Neural cell (in vitro differentiated cells): ENCODE data around the gene ACSM6. TPM values are rescaled to one million over a fixed set of nuclear protein-coding genes. Genes with fewer than 3 reads are reported as not detected.

Experiments
- H2AFZ ChIP-seq: fragments of 200-600, 300-800 bp; sonication (generic), shearing (Covaris generic); 2 replicates; pipeline ENCODE4 v1.6.0; 2014; ENCODE audit warnings: low read depth, mild to moderate bottlenecking, antibody characterized with exemption, low read length, moderate library complexity
- H3F3A ChIP-seq: fragments of 200-600 bp; shearing (Covaris generic); 2 replicates; pipeline ENCODE4 v1.6.1; 2016; ENCODE audit warnings: mild to moderate bottlenecking, moderate library complexity, mixed read lengths, antibody characterized with exemption, low read length; ENCODE audit not compliant: insufficient read depth, poor library complexity, severe bottlenecking
- H3K27ac ChIP-seq: fragments of 200-600, 300-800 bp; sonication (generic), shearing (Covaris generic); 2 replicates; pipeline ENCODE4 v1.5.1; 2014; ENCODE audit warnings: mild to moderate bottlenecking, low read length, moderate library complexity
- H3K27me3 ChIP-seq: fragments of 300-800, 200-600 bp; sonication (generic), shearing (Covaris generic); 2 replicates; pipeline ENCODE4 v1.6.0; 2014; ENCODE audit warnings: mild to moderate bottlenecking, low read depth, low read length, moderate library complexity; ENCODE audit not compliant: insufficient read depth
- H3K36me3 ChIP-seq: fragments of 300-800, 200-600 bp; sonication (generic), shearing (Covaris generic); 2 replicates; pipeline ENCODE4 v1.5.1; 2014; ENCODE audit warnings: mild to moderate bottlenecking, antibody characterized with exemption, low read length, moderate library complexity; ENCODE audit not compliant: insufficient read depth
- H3K4me2 ChIP-seq: fragments of 300-800, 200-600 bp; sonication (generic), shearing (Covaris generic); 2 replicates; pipeline ENCODE4 v1.6.0; 2014; ENCODE audit warnings: mild to moderate bottlenecking, low read length
- H3K4me3 ChIP-seq: fragments of 300-800, 200-600 bp; sonication (generic), shearing (Covaris generic); 2 replicates; pipeline ENCODE4 v1.5.1; 2014; ENCODE audit warnings: mild to moderate bottlenecking, low read length, moderate library complexity
- H3K79me2 ChIP-seq: fragments of 200-600 bp; shearing (Covaris generic); replicated peaks from 2 replicates; pipeline ENCODE4 v1.6.0; 2014; ENCODE audit warnings: mild to moderate bottlenecking, low read length, moderate library complexity; ENCODE audit not compliant: insufficient read depth
- H3K9ac ChIP-seq: fragments of 300-800, 200-600 bp; sonication (generic), shearing (Covaris generic); 2 replicates; pipeline ENCODE4 v1.6.1; 2016; ENCODE audit warnings: mild to moderate bottlenecking, low read length, mixed read lengths
- H3K9me2 ChIP-seq: fragments of 200-600 bp; shearing (Covaris generic); 2 replicates; pipeline ENCODE4 v1.6.1; 2016; ENCODE audit warnings: mild to moderate bottlenecking, low read length, mixed read lengths; ENCODE audit not compliant: insufficient read depth
- H3K9me3 ChIP-seq: fragments of 200-600, 300-800 bp; sonication (generic), shearing (Covaris generic); 2 replicates; pipeline ENCODE4 v1.6.1; 2016; ENCODE audit warnings: mild to moderate bottlenecking, mixed run types, low read length, moderate library complexity, mixed read lengths
- H4K20me1 ChIP-seq: fragments of 200-600 bp; shearing (Covaris generic); 2 replicates; pipeline ENCODE4 v1.6.1; 2016; ENCODE audit warnings: mild to moderate bottlenecking, mixed run types; ENCODE audit not compliant: insufficient read depth
- CTCF ChIP-seq: fragments of 450-650 bp; IDR thresholded peaks from 2 replicates; pipeline ENCODE4 v1.5.1; 2014; ENCODE audit warnings: antibody characterized with exemption, mild to moderate bottlenecking, moderate library complexity; ENCODE audit not compliant: poor library complexity, severe bottlenecking
- EP300 ChIP-seq: fragments of 450-650 bp; conservative IDR thresholded peaks from 2 replicates; pipeline ENCODE4 v1.6.1; 2014; ENCODE audit warnings: antibody characterized with exemption, mild to moderate bottlenecking, moderate library complexity; ENCODE audit not compliant: poor library complexity, severe bottlenecking
- EZH2 ChIP-seq: fragments of 200-600, 300-800 bp; shearing (Covaris generic), sonication (generic); IDR thresholded peaks from 2 replicates; pipeline ENCODE4 v1.6.1; 2014; ENCODE audit warnings: antibody characterized with exemption, low read length, borderline replicate concordance, mild to moderate bottlenecking; ENCODE audit not compliant: insufficient read depth, poor library complexity, severe bottlenecking
- MXI1 ChIP-seq: fragments of 450-650 bp; conservative IDR thresholded peaks from 2 replicates; pipeline ENCODE4 v1.6.1; 2014; ENCODE audit warnings: antibody characterized with exemption, mild to moderate bottlenecking; ENCODE audit not compliant: poor library complexity, severe bottlenecking
- POLR2AphosphoS5 ChIP-seq: IDR thresholded peaks from 2 replicates; pipeline ENCODE4 v1.6.1; 2012
- RAD21 ChIP-seq: fragments of 450-650 bp; conservative IDR thresholded peaks from 2 replicates; pipeline ENCODE4 v1.6.1; 2014; ENCODE audit warnings: antibody characterized with exemption, mild to moderate bottlenecking, moderate library complexity
- REST ChIP-seq: IDR thresholded peaks from 2 replicates; pipeline ENCODE4 v1.6.1; 2012; ENCODE audit warnings: borderline replicate concordance
- SMC3 ChIP-seq: fragments of 450-650 bp; conservative IDR thresholded peaks from 2 replicates; pipeline ENCODE4 v1.6.1; 2014; ENCODE audit warnings: antibody characterized with exemption, mild to moderate bottlenecking, moderate library complexity; ENCODE audit not compliant: poor library complexity
- TAF1 ChIP-seq: IDR thresholded peaks from 2 replicates; pipeline ENCODE4 v1.6.1; 2012; ENCODE audit warnings: low read depth
- polyA plus RNA-seq: library from polyadenylated mRNA; depleted of rRNA; stranded (reverse); fragments of >200 nt; gene quantifications from 2 replicates; pipeline ENCODE4 v1.2.3, GENCODE V29; 2014

Gene ACSM6
- polyA plus RNA-seq, 1 donor from 2014 or later, result not detected

DNA sequence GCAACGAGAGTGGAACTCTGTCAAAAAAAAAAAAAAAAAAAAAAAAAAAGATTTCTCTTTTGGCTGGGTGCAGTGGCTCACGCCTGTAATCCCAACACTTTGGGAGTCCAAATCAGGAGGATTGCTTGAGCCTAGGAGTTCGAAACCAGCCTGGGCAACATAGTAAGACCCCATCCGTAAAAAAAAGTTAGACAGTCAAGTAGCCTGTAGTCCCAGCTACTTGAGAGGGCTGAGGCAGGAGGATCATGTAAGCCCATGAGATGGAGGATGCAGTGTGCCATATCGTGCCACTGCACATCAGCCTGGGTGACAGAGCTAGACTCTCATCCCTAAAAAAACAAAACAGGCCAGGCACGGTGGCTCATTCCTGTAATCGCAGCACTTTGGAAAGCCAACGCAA is 71.5 kb downstream of the ACSM6 start:
- TF ChIP-seq TAF1 (no peak), EP300 (no peak), MXI1 (no peak), POLR2AphosphoS5 (no peak), REST (no peak), CTCF (no peak), SMC3 (no peak), EZH2 (no peak), RAD21 (no peak)
- Histone ChIP-seq H2AFZ (no peak overlapping the region), H3K4me2 (no peak overlapping the region), H3K27ac (no peak overlapping the region), H4K20me1 (no peaks in the 10 kb centered on the region), H3K9me2 (no peaks in the 10 kb centered on the region), H3K79me2 (no peaks in the 10 kb centered on the region), H3F3A (no peaks in the 10 kb centered on the region), H3K36me3 (no peaks in the 10 kb centered on the region), H3K4me3 (no peak overlapping the region), H3K9me3 (no peaks in the 10 kb centered on the region), H3K9ac (no peak overlapping the region), H3K27me3 (no peaks in the 10 kb centered on the region)

GRCh38 chr10:95266674-95267095 is 72.6 kb downstream of the ACSM6 start:
- TF ChIP-seq REST (no peak), EZH2 (no peak), SMC3 (no peak), EP300 (no peak), POLR2AphosphoS5 (no peak), CTCF (no peak), MXI1 (no peak), RAD21 (no peak), TAF1 (no peak)
- Histone ChIP-seq H3K36me3 (no peaks in the 10 kb centered on the region), H3K27ac (no peak overlapping the region)

More at GRCh38 chr10:95266674-95267095, 72.6 kb downstream of the ACSM6 start:
- Histone ChIP-seq H3F3A (no peaks in the 10 kb centered on the region), H3K4me2 (no peak overlapping the region), H3K27me3 (no peaks in the 10 kb centered on the region), H2AFZ (no peak overlapping the region), H3K9ac (no peak overlapping the region), H4K20me1 (no peaks in the 10 kb centered on the region), H3K79me2 (no peaks in the 10 kb centered on the region), H3K9me3 (no peaks in the 10 kb centered on the region), H3K4me3 (no peak overlapping the region), H3K9me2 (no peaks in the 10 kb centered on the region)
